HepG2 (cell line): ENCODE measurements around the gene TUBAL3. TPM values are rescaled to one million over a fixed set of nuclear protein-coding genes. Genes with fewer than 3 reads are reported as not detected.

ENCODE experiments used
- ATAC-seq: fragments of 200-7000 bp; cut with Tn5 transposase; 3 replicates; pipeline ENCODE4 v1.9.1; 2020; ENCODE audit warnings: mild to moderate bottlenecking, moderate library complexity
- BruUV-seq: library from RNA; stranded (reverse); fragments of 400-500 nt; replicated peaks from 2 replicates; lab custom pipeline; 2021; lab: Mats Ljungman, UMichigan
- CTCF ChIA-PET: fragments of 300-600 bp; formaldehyde crosslinking; extraction: SDS; loops from one replicate; lab custom pipeline; 2021; ENCODE audit warnings: low total read pairs, inconsistent platforms, low intra/inter-chr PET ratio; lab: Yijun Ruan, JAX
- POLR2A ChIA-PET: fragments of 350-600 bp; sonication (Branson Sonifier 250); formaldehyde crosslinking; loops from one replicate; lab custom pipeline; 2020; ENCODE audit warnings: antibody characterized with exemption, inconsistent platforms; lab: Yijun Ruan, JAX
- DNase-seq: peaks from one replicate; pipeline ENCODE4 v3.0.0-alpha.2; 2015; ENCODE audit warnings: low spot score
- FAIRE-seq: peaks from 3 replicates; lab custom pipeline; 2011; peaks lifted over from hg19 to GRCh38; lab: Jason Lieb, UNC
- H2AFZ ChIP-seq: one replicate; pipeline ENCODE4 v1.6.1; 2011; ENCODE audit warnings: low read length, inconsistent platforms
- H3K27ac ChIP-seq: fragments of 300-600 bp; 3 replicates; pipeline ENCODE4 v1.8.0; 2011; ENCODE audit warnings: mixed run types, mild to moderate bottlenecking, mixed read lengths, low read length, inconsistent platforms; ENCODE audit not compliant: insufficient read depth; ENCODE audit errors: extremely low read length
- H3K27me3 ChIP-seq, 2 experiments: fragments of 200-600 bp in 1 of 2; 2 replicates in 1 of 2; 3 replicates in 1 of 2; pipeline versions ENCODE4 v1.6.0 to v1.8.0; 2011; ENCODE audit warnings: low read length in 2 of 2, mild to moderate bottlenecking in 2 of 2, moderate library complexity in 2 of 2, inconsistent platforms in 1 of 2; ENCODE audit not compliant: insufficient read depth in 2 of 2, control insufficient read depth in 1 of 2
- H3K36me3 ChIP-seq, 2 experiments: fragments of 200-600 bp in 1 of 2; replicated peaks in 1 of 2; 2 replicates in 1 of 2; 3 replicates in 1 of 2; pipeline versions ENCODE4 v1.5.1 to v1.8.0; 2011; ENCODE audit warnings: low read length in 2 of 2, inconsistent platforms in 1 of 2; ENCODE audit not compliant: insufficient read depth in 2 of 2, control insufficient read depth in 1 of 2
- H3K4me1 ChIP-seq: 2 replicates; pipeline ENCODE4 v1.5.1; 2012; ENCODE audit warnings: low read length, inconsistent platforms; ENCODE audit not compliant: insufficient read depth
- H3K4me2 ChIP-seq: 2 replicates; pipeline ENCODE4 v1.6.0; 2011; ENCODE audit warnings: low read depth, low read length, inconsistent platforms
- H3K4me3 ChIP-seq, 3 experiments: fragments of 200-600 bp in 1 of 3; sonication (generic), shearing (Covaris generic) in 1 of 3; replicated peaks in 1 of 3; 2 replicates each; pipeline ENCODE4 v1.5.1; 2011 to 2016; ENCODE audit warnings: low read length in 3 of 3, inconsistent platforms in 2 of 3, low read depth in 2 of 3, mild to moderate bottlenecking in 2 of 3, control low read depth in 1 of 3, mixed read lengths in 1 of 3; ENCODE audit not compliant: insufficient read depth in 1 of 3
- H3K79me2 ChIP-seq: one replicate; pipeline ENCODE4 v1.6.1; 2011; ENCODE audit warnings: low read length, inconsistent platforms; ENCODE audit not compliant: insufficient read depth
- H3K9ac ChIP-seq: 2 replicates; pipeline ENCODE4 v1.6.0; 2011; ENCODE audit warnings: mild to moderate bottlenecking, low read depth, low read length, inconsistent platforms; ENCODE audit not compliant: insufficient read depth
- H3K9me3 ChIP-seq: 2 replicates; pipeline ENCODE4 v1.5.1; 2012; ENCODE audit warnings: mild to moderate bottlenecking, low read length
- H4K20me1 ChIP-seq: 2 replicates; pipeline ENCODE4 v1.6.0; 2011; ENCODE audit warnings: inconsistent platforms, mild to moderate bottlenecking, low read length, moderate library complexity; ENCODE audit not compliant: insufficient read depth
- CENPX ChIP-seq: sonication (generic); formaldehyde crosslinking; IDR thresholded peaks from 2 replicates; pipeline ENCODE4 v1.9.0; 2021; ENCODE audit warnings: mild to moderate bottlenecking, missing genetic modification reagents, moderate library complexity
- DMAP1 ChIP-seq: IDR thresholded peaks from 2 replicates; pipeline ENCODE4 v1.6.1; 2016
- HIVEP1 ChIP-seq: sonication (generic); formaldehyde crosslinking; IDR thresholded peaks from 2 replicates; pipeline ENCODE4 v1.4.0; 2020; ENCODE audit warnings: mild to moderate bottlenecking, missing genetic modification reagents
- PPARG ChIP-seq: conservative IDR thresholded peaks from 2 replicates; pipeline ENCODE4 v1.6.1; 2016; ENCODE audit warnings: missing biosample characterization, missing genetic modification reagents
- TCF7 ChIP-seq: sonication (generic); IDR thresholded peaks from 2 replicates; pipeline ENCODE4 v1.6.1; 2016; ENCODE audit warnings: antibody characterized with exemption, low read depth
- XRCC5 ChIP-seq: fragments of 200-400 bp; formaldehyde crosslinking; optimal IDR thresholded peaks from 2 replicates; pipeline ENCODE3; 2017; ENCODE audit warnings: mild to moderate bottlenecking, low read length
- ZFP90 ChIP-seq: sonication (generic); formaldehyde crosslinking; IDR thresholded peaks from 2 replicates; pipeline ENCODE4 v1.8.0; 2022; ENCODE audit warnings: missing genetic modification reagents, mild to moderate bottlenecking, inconsistent platforms, borderline replicate concordance
- ZFX ChIP-seq: sonication (generic); formaldehyde crosslinking; IDR thresholded peaks from 2 replicates; pipeline ENCODE4 v1.4.0; 2020; ENCODE audit warnings: mild to moderate bottlenecking, low read depth, missing genetic modification reagents, moderate library complexity
- ZNF138 ChIP-seq: sonication (generic); formaldehyde crosslinking; IDR thresholded peaks from 2 replicates; pipeline ENCODE4 v1.5.0; 2020; ENCODE audit warnings: mild to moderate bottlenecking, low read depth, missing genetic modification reagents
- ZNF331 ChIP-seq: sonication (generic); formaldehyde crosslinking; IDR thresholded peaks from 2 replicates; pipeline ENCODE4 v1.4.0; 2020; ENCODE audit warnings: missing genetic modification reagents
- ZNF670 ChIP-seq: sonication (generic); formaldehyde crosslinking; IDR thresholded peaks from 2 replicates; pipeline ENCODE4 v1.8.0; 2022; ENCODE audit warnings: mild to moderate bottlenecking, missing genetic modification reagents, borderline replicate concordance
- WGBS: methylation state at CpG from one replicate; pipeline ENCODE4 v1.1.6; 2017; ENCODE audit warnings: low lambda C conversion rate; 5-methylcytosine and 5-hydroxymethylcytosine counted together
- in situ Hi-C: cut with HindIII; loops from 2 replicates; pipeline ENCODE4 v1.10.0; 2017; ENCODE audit warnings: low pct_unique_long_range_greater_than_20kb; ENCODE audit not compliant: extremely low pct_ligation_motif_present
- intact Hi-C: fragments of 100-400 bp; cut with micrococcal nuclease; formaldehyde crosslinking; loops from one replicate; pipeline ENCODE4 v1.10.0; 2022; ENCODE audit not compliant: unreplicated experiment
- polyA plus RNA-seq, 8 experiments: library from polyadenylated mRNA; depleted of rRNA in 3 of 8; stranded (reverse) in 7 of 8; unstranded in 1 of 8; fragments of >200 nt; fragmentation: Illumina TruSeq in 4 of 8; extraction: Trizol in 4 of 8; gene quantifications; 2 replicates each; pipeline versions ENCODE4 v1.2.1 to v1.2.3, GENCODE V29; 2011 to 2016; ENCODE audit warnings: low read depth in 4 of 8, missing spikeins in 1 of 8, mixed read lengths in 1 of 8; ENCODE audit not compliant: insufficient read depth in 1 of 8
- total RNA-seq, 5 experiments: library from RNA; depleted of rRNA; stranded (reverse); fragments of >200 nt; fragmentation: Illumina TruSeq; extraction: Trizol; gene quantifications; 2 replicates each; pipeline ENCODE4 v1.2.3, GENCODE V29; 2016; ENCODE audit warnings: low read depth in 1 of 5
- TF ChIP-seq, protein P1 (sequence below): sonication (generic); formaldehyde crosslinking; IDR thresholded peaks from 2 replicates; pipeline ENCODE4 v1.5.0; 2020; ENCODE audit warnings: missing genetic modification reagents
- TF ChIP-seq, protein P2 (sequence below): sonication (generic); formaldehyde crosslinking; IDR thresholded peaks from 2 replicates; pipeline ENCODE4 v1.9.0; 2021; ENCODE audit warnings: mild to moderate bottlenecking, missing genetic modification reagents

Gene TUBAL3
- total and polyA plus RNA-seq, 2 of the 13 experiments (the other 11 are each of a cell fraction or from before 2014, with no cell fraction given): 0.07 to 0.26 TPM

DNA sequence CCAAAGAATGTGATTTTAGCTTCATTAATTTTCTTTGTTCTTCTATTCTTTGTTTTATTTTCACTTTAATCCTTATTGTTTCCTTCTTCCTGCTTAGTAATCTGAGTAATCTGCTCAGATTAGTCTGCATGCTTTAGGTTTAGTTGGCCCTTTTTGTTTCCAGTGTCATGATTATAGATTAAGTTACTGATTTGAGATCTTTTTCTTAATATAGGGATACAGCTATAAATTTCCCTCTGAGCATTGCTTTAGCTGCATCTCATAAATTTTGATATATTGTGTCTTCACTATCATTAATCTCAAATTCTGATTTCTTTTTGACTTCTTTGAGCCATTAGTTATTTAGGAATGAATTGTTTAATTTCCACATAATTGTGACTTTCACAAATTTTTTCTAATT, 14.0 kb upstream of the TUBAL3 start:
- Histone ChIP-seq H3K27me3 (no peaks in the 10 kb centered on the region), H3K9me3 (peaks cover 8% of the 10 kb centered on the region; the same call in 1 of the 2 replicates), H3K36me3 (no peaks in the 10 kb centered on the region), H3K4me3 (no peak overlapping the region), H2AFZ (no peak overlapping the region), H3K27ac (no peak overlapping the region), H3K79me2 (peaks cover 95% of the 10 kb centered on the region), H3K9ac (no peak overlapping the region), H3K4me1 (peaks cover 19% of the 10 kb centered on the region), H3K4me2 (no peak overlapping the region), H4K20me1 (no peaks in the 10 kb centered on the region)
- FAIRE-seq (no peak), DNase-seq (no peak), ATAC-seq (no peak)
- ChIA-PET CTCF (no interaction called here), POLR2A (no interaction called here)
- in situ Hi-C loops: no loop called here
- intact Hi-C loops: no loop called here
- BruUV-seq: no TSS peak
- TF ChIP-seq PPARG (no peak), ZFP90 (CRISPR knock-in tag) (peak; percentile 80)

DNA sequence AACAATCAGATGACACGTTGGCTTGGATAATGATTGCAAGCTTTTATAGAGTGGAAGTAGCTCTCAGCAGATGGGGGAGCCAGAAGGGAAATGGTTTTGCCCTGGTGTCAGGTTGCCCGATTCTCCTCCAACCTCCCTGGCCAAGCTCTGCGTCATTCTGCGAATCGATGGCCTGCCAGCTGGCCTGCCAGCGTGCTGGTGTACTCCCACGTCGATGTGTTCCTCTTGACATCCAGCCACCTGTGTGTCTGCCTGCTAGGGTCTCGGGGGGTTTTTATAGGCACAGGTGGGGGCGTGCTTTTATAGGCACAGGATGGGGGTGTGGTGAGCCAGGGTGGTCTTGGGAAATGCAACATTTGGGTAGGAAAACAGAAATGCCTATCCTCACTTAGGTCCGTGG, 12.4 kb upstream of the TUBAL3 start:
- H3K36me3 ChIP-seq: no peaks in the 10 kb centered on the region
- peaks cover 87% of the 10 kb centered on the region for H3K79me2 ChIP-seq
- no peaks in the 10 kb centered on the region for H3K27me3 ChIP-seq
- BruUV-seq: no TSS peak
- in situ Hi-C loops: no loop called here
- H3K4me2 ChIP-seq: no peak overlapping the region
- ChIA-PET CTCF (no interaction called here), POLR2A (no interaction called here)
- H3K4me1 ChIP-seq: peaks cover 24% of the 10 kb centered on the region
- H3K4me3 ChIP-seq: no peak overlapping the region
- no peak overlapping the region for H3K27ac ChIP-seq
- H3K9me3 ChIP-seq: peaks cover 8% of the 10 kb centered on the region; the same call in 1 of the 2 replicates
- DNase-seq (no peak), FAIRE-seq (no peak), ATAC-seq (no peak)
- no peak overlapping the region for H3K9ac ChIP-seq
- over 99% methylated on average over 11 of the region's 11 CpGs for WGBS
- no peak overlapping the region for H2AFZ ChIP-seq
- intact Hi-C loops: no loop called here
- no peaks in the 10 kb centered on the region for H4K20me1 ChIP-seq
- TF ChIP-seq, protein P1, sequence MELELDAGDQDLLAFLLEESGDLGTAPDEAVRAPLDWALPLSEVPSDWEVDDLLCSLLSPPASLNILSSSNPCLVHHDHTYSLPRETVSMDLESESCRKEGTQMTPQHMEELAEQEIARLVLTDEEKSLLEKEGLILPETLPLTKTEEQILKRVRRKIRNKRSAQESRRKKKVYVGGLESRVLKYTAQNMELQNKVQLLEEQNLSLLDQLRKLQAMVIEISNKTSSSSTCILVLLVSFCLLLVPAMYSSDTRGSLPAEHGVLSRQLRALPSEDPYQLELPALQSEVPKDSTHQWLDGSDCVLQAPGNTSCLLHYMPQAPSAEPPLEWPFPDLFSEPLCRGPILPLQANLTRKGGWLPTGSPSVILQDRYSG (CRISPR knock-in tag): no peak
- TF ChIP-seq TCF7 (no peak), ZNF670 (CRISPR knock-in tag) (no peak), HIVEP1 (no peak), DMAP1 (CRISPR knock-in tag) (no peak), ZNF138 (CRISPR knock-in tag) (no peak), CENPX (CRISPR knock-in tag) (no peak), ZNF331 (CRISPR knock-in tag) (no peak), XRCC5 (no peak), ZFX (CRISPR knock-in tag) (no peak)
- TF ChIP-seq, protein P2, sequence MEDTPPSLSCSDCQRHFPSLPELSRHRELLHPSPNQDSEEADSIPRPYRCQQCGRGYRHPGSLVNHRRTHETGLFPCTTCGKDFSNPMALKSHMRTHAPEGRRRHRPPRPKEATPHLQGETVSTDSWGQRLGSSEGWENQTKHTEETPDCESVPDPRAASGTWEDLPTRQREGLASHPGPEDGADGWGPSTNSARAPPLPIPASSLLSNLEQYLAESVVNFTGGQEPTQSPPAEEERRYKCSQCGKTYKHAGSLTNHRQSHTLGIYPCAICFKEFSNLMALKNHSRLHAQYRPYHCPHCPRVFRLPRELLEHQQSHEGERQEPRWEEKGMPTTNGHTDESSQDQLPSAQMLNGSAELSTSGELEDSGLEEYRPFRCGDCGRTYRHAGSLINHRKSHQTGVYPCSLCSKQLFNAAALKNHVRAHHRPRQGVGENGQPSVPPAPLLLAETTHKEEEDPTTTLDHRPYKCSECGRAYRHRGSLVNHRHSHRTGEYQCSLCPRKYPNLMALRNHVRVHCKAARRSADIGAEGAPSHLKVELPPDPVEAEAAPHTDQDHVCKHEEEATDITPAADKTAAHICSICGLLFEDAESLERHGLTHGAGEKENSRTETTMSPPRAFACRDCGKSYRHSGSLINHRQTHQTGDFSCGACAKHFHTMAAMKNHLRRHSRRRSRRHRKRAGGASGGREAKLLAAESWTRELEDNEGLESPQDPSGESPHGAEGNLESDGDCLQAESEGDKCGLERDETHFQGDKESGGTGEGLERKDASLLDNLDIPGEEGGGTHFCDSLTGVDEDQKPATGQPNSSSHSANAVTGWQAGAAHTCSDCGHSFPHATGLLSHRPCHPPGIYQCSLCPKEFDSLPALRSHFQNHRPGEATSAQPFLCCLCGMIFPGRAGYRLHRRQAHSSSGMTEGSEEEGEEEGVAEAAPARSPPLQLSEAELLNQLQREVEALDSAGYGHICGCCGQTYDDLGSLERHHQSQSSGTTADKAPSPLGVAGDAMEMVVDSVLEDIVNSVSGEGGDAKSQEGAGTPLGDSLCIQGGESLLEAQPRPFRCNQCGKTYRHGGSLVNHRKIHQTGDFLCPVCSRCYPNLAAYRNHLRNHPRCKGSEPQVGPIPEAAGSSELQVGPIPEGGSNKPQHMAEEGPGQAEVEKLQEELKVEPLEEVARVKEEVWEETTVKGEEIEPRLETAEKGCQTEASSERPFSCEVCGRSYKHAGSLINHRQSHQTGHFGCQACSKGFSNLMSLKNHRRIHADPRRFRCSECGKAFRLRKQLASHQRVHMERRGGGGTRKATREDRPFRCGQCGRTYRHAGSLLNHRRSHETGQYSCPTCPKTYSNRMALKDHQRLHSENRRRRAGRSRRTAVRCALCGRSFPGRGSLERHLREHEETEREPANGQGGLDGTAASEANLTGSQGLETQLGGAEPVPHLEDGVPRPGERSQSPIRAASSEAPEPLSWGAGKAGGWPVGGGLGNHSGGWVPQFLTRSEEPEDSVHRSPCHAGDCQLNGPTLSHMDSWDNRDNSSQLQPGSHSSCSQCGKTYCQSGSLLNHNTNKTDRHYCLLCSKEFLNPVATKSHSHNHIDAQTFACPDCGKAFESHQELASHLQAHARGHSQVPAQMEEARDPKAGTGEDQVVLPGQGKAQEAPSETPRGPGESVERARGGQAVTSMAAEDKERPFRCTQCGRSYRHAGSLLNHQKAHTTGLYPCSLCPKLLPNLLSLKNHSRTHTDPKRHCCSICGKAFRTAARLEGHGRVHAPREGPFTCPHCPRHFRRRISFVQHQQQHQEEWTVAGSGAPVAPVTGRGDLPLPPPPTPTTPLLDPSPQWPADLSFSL: no peak
